ENCODE results near the gene RICTOR.

Gene RICTOR

DNA sequence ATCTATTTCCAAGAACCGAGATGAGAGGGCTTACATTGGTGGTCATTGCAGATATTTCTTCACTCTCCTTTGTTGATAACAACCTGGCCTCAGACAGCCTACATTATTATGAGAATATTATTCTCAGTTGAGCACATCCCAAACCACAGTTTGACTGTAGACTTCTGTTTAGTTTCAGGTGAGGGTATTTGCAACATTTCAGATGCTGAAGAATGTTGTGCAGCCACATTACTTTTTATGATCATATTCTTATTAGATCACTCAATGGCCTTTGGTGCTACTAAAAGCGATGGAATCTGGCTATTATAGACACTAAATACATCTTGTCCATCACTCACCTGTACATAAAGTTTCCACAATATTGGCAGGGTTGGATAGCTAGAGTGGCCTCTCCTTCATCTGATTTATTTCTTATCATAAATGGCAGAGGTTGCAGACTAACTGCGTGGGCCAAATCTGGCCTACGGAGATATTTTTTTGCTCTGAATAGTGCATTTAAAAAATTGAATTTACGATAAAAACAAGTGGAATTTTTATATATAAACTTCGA is 26.2 kb upstream of the RICTOR start:
- DNase-seq (ENCODE audit: low spot score): no peak

DNA sequence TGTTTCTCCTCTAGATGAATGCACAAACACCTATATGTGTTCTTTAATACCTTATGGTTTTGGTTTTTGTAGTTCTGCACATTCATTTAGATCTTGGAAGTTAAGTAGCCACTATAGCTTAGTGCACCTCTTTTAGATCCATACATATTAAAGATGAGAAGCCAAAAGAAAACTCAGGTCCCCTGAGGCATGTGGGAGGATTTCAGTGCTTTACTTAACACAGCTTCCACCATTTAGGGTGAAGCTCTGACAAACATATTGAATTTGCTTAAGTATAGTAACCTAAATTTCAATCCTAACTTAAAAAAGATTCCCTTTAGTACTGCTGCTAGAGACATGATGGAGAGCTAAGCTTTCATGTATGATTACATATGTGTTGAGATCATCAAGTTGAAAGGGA is 25.6 kb upstream of the RICTOR start:
- DNase-seq (ENCODE audit: low spot score): no peak

DNA sequence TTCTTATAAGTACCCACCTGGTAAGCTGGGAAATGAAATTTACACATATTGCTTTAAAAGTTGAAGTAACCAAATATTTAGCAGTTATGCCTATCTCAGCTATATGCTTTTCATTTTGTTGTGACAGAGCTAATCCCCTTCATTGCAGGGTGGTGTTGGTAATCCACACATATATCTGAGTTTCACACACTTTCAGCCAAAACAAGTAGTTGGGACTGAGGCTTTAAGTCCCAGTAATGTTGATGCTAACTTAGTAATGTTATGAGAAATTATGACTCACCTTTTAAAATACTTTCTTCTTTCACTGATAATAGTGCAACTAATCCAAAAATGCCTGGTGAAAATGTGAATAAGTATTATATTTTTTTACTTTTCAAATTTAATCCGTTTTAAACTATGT is 19.2 kb upstream of the RICTOR start:
- no peak for DNase-seq (ENCODE audit: low spot score)

DNA sequence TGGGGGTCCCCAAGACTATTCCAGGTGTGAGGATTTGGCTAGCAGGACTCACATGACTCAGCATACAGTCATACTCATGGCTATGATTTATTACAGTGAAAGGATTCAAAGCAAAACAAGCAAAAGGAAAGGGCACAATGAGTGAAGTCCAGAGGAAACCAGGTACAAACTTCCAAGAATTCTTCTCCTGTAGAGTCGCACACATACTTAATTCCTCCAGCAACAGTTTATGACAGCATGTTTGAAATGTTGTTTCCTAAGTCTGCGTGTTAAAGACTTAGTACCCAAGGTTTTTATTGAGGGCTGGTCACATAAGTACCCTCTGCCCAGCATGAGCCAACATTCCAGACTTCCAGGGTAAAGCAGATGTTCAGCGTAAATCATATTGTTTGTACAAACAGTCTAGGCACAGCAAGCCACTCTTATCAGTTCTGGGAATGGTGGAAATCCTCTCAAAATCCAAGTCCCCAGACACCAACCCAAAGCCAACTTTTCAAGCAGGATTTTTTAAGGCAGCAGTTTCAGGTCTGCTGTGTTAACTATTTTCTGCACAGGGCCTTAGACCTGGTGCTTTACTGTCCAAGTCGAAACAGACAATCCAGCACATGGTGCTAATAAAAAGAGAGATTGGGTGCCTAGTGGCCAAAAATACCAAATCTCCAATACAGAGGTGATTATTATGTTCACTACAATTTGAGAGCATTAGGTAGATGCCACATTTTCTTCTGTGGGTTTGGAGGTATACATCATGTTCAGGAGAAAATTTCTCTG is 18.6 kb upstream of the RICTOR start:
- no peak for DNase-seq (ENCODE audit: low spot score)

DNA sequence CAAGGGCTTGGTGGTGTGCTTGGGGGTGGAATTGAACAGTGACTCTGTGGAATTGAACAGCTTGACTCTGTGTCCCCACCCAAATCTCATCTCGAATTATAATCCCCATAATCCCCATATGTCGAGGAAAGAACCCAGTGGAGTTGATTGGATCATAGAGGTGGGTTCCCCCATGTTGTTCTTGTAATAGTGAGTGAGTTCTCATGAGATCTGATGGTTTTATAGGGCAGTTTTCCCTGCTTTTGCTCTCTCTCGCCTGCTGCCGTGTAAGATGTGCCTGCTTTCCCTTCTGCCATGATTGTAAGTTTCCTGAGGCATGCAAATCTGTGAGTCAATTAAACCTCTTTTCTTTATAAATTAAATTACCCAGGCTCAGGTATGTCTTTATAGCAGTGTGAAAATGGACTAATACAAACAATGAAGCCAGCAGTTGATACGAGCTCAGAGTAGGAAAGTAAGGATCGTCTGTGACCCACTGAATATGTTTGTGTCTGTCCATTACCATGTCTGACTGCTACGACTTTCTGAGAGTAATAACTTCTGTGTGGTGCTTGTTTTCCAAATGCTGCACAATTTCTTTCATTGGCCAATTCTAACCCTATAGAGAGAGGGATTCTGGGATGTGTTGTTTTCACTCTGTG is 17.9 kb upstream of the RICTOR start:
- DNase-seq (ENCODE audit: low spot score): no peak

DNA sequence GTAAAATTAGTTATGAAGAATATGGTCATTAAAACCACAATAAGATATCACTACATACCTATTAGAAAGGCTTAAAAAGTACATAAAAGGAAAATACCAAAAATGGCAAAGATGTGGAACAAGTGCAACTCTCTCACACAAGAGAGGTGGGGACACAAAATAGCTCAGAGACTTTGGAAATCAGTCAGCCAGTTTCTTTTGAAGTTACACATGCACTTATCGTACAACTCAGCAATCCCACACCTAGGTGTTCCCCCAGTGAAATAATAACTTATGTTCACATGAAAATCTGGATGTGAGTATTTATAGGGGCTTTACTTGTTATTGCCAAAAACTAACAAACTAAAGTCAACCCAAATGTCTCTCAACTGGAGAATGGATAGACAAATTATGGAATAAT is 9.8 kb upstream of the RICTOR start:
- DNase-seq (ENCODE audit: low spot score): no peak

DNA sequence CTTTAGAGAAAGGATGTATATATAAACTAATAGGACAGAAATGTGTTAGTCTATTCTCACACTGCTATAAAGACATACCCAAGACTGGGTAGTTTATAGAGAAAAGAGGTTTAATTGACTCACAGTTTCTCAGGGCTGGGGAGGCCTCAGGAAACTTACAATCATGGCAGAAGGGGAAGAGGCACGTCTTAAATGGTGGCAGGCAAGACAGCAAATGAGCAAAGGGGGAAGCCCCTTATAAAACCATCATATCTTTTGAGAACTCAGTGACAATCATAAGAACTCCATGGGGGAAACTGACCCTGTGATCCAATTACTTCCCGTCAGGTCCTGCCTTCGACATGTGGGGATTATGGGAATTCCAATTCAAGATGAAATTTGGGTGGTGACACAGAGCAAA is 8.8 kb upstream of the RICTOR start:
- no peak for DNase-seq (ENCODE audit: low spot score)

DNA sequence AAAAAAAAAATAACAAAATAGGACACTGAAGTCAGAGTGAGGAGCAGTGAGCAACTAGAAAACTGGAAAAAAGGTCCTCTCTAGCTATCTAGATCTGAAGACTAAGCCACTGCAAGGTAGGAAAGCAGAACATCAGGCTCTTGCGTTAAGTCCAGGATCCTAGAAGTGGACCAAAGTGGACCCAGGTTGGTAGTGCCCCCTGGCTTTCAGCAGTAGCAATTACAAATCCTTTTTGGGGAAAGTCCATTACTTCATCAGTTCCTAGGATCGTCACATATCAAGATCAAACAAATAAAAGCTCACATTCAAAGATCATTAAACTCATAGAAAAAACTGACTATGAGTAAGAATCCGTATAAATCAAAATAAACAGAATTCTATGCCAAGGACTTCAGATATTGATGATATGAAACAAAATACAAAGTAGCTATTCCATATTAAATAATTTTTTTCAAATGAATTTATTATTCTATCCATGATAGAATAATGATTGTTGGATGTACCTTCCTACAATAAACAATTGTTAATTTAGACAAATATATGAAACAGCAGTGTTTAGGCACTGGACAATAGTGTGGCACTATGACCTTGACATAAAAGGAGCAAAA is 6.5 kb upstream of the RICTOR start:
- peak; percentile 42 for DNase-seq (ENCODE audit: low spot score)

DNA sequence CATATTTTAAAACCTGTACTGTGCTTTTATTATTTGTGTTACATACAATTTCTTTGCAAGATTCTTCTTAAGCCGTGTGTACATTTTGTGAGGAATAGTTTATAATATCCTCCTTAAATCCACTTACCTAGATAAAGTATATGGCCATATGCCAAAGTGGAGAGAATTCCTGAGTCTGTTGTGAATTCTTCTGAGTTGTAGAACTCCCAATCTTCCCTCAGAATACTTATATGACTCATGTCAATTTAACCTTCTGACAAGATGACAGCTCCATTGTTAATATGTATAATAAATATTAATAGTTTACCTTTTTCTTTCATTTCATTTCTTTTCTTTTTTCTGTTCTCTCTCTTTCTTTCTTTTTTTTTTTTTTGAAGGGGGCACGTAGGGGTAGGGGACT is 6.0 kb upstream of the RICTOR start:
- DNase-seq (ENCODE audit: low spot score): no peak

DNA sequence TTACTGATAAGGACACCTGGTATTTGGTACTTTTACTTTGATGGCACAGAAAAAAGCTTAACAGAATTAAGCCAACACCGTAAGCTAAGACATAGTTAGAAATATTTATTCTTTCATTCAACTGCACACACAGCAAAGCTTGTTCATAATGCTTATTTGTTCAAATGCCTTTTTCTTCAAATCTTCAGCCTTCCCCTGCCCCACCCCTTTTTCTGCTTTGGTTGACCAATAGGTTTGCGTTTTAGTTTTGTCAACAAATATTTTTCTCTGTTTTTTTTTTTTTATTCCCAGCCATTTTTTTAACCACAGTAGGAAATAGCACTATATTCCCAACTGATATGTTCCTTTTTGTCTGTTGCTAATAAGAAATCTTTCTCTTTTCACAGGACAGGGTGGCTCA is 4.9 kb upstream of the RICTOR start:
- DNase-seq (ENCODE audit: low spot score): no peak

DNA sequence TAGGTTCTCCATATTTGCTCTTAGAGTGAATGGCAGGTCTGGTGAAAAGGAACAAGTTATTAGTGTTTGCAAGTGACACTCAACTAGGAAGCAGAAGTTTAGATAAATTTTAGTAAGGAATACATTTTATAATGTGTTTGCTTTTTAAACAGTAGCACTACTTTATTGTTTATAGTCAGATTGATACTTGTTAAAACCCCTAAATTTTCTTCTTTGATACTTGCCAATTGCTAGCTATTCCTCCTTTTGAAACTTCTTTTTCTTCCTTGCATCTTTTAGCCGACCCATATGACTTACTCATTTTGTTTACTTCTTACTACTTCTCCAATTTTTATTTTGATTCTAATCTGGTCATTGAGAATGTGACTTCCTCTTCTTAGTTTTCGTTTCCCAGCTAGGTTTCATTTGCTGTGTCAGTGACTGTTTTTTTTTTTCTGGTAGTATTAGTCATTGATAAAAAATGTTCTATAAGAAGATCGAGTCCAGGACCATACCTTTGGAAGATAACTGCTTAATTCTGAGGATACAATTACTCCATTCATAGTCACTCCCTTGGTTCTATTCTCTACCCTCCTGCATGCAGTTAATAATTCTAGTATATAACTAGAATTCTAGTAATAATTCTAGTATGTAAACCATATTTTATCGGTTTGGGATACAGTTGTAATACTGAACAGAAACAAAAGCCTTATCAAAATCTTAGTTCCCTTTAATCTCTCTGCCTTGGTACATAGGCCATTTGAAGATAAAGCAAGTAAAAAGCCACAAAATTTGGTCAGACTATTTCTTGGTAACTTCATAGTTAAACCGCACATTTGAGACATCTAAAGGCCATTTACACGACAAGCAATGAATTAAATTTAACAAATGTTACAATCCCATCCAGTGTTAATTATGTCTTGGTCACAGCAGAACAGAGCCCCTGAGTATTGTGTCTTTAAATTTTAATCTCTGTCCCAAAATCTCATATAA is 2.8 kb upstream of the RICTOR start:
- DNase-seq (ENCODE audit: low spot score): no peak

DNA sequence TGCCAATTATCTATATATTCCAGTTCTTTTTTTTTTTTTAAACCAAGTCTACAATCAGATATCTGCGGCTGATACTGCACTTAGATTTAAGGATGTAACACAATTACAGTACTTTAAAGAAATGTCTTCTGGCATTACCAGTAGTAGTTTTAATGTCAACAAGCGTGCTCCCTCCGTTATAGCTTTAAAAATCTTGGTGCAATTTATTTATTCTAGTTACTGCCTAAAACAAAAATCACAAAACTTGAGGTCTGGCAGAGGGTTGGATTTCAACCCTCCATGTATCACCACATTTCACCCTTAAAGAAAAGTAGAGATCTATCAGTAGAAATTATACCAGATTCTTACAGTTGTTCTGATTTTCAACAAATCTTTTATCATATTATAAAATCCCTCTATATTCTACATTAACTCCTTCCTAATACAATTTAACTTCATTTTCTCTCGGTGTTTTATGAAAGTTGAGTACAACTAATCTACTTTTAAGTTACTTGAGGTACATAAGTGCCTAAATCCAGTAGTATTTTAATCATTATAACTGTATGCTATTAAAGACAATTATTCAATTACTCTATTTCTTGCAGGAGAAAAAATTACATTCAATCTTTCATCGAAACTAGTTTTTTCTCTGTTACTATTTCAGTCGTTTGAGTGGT is 2.0 kb upstream of the RICTOR start:
- DNase-seq (ENCODE audit: low spot score): no peak

DNA sequence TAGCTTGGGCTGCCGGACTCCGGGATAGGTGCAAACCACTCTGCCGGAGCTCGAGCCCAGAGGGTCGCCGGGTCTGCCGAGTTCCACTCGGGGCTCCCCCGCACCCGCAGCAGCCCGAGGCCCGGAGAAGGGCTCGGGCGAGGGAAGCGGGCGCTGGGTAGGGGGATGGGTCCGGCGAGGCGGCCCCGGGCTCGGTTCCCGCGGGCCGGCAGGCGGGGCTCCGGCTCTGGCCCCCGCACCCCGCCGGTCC is 507 bp downstream of the RICTOR start:
- no peak for DNase-seq (ENCODE audit: low spot score)

DNA sequence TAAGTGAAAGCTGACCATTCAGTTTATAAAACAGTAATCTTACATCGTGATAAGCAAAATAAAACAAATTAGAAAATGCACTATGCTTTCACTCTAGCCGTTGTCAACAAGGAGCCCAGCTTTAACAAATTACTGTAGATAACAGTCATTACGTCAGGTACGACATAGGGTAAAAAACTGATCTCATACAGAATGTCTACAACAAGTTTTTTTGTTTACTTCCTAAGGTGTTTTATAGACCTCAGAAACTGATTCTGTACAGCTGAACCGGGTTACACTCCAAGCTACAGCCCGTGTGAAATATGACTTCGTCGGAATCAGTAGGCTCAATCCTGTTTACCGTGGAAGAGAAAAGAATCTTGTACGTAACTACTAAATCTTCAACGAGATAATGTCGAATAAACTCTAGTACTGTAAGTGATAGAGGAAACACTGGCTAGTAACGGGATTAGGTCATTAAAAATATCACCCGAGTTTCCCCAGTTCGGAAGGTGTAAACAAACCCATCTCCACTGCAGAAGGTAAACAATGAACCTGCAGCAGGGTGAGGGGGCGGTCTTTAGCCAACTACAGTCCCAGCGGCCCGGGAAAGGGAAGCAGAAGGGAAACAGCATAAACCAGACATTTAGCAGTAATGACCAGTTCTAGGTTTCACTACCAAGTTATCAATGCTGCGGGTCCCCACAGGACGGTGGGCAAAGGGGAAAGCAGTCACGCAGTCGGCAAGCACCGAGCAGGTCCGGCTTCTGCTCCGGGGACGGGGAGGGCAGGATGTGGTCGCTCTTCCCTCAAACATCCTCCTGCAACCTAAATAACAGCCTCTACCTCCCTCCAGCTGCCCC is 1.1 kb downstream of the RICTOR start:
- DNase-seq (ENCODE audit: low spot score): peak; percentile 58

DNA sequence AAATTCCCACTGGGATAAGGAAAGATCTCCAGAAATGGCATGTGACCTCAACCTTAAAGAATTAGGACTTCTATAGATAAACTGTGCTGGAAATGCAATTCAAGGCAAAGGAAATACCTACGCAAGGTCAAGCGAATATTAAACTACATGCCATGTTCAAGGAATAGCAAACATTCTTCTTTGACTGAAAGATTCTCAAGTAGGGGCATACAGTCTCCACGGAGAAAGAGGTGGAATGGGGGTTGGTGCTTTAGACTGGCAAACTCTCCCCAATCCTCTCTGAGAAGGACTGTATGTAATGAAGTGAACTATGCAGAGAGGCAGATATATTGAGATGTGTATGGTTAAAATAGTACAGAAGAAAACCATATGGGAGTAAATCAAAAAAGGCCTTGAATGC is 6.1 kb downstream of the RICTOR start:
- no peak for DNase-seq (ENCODE audit: low spot score)

DNA sequence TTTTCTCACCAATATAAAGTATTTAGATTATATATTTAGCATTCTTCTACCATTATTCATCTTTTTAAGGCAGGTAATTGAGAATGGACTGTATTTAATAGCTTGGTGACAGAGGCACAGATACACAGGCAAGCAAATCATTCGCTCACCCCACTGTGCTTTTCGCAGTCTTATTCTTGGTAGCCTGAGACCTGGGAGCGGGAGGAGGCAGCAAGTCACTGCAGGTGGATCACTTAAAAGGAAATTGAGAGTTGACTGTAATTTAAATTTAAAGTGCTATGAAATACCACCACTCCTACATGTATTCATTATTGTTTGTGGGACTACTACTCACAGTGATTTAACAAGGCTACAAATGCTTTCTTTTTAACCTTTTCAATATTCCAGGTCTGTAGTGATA is 9.7 kb downstream of the RICTOR start:
- no peak for DNase-seq (ENCODE audit: low spot score)

DNA sequence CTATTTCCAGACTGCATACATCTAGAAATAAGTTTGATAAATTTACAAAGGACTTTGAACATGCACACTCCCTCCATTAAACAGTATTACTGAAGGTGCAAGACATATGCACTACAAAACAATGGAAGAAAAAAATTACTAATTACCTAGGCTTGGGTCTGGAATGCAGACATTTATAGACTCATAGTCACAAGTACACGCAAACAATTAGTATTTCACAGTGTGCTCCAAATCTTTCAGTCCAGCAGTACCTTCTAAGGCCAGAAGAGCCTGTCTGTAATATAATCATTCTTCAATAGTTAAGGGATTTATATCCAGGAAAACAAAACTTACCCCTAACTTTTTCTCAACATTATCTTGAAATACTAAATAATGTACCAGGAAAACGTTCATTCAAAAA is 11.2 kb downstream of the RICTOR start:
- DNase-seq (ENCODE audit: low spot score): no peak

DNA sequence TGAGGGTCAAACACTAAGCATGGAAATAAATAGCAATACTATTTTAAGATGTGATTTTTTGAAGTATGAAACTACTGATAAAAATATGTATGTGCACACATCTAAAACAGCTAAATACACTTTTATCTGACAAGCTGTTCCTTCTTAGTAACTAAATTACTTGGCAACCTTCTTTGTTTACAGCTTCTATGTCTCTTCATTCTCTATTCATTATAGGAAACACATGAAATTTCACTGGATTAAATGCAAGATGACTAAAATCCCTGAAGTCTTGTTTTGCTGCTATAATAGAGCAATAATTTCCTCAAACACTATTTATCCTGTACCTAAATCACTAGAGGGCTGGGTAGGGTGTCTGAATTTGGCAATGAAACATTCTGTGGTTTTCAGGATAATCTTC is 11.7 kb downstream of the RICTOR start:
- no peak for DNase-seq (ENCODE audit: low spot score)

DNA sequence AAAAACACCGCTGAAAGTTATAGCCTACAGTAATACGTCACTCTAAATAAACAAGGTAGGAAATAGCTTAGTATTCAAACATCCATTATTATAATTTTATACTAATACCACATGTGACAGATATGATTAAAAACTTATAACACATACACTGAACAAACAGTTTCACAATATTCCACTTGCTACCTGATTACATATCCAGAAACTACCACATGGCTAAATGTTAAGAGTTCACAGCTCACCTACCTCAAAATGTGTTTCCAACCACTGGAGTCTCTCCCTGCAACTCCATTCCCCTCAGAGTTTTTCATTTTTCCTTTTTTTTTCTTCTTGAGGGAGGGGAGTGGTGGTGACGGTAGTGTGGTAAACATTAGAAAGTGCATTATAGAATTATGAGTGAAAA is 12.1 kb downstream of the RICTOR start:
- no peak for DNase-seq (ENCODE audit: low spot score)

DNA sequence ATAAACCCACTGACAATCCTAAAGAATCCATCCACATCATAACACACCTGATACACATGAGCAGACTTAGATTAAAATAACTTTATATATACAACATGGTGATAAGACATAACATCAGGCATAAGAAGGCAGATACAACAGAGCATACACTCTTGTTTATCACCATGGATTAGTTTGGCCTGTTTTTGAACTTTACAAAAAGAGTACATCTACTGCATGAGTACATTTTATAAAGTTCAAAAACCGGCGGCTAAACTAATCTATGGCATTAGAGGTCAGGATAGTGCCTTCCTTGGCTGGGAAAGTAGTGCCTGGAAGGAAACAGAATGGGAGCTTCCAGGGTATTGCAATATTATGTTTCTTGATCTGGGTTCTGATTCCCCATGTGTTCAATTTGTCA is 15.1 kb downstream of the RICTOR start:
- DNase-seq (ENCODE audit: low spot score): no peak

All from CD4-positive, alpha-beta T cell treated with Interleukin-6 at 100 ng/mL for 8 hours (primary cell).